A673 (cell line): ENCODE results near the gene KRT81.

Experiments used
- CTCF ChIP-seq: fragments of 300-800, 200-600 bp; sonication (generic); conservative IDR thresholded peaks from 2 replicates; pipeline ENCODE4 v1.5.1; 2017; ENCODE audit warnings: low read depth, mild to moderate bottlenecking, antibody characterized with exemption, low read length, moderate library complexity, mixed read lengths
- EZH2 ChIP-seq: fragments of 200-600 bp; sonication (generic); IDR thresholded peaks from 2 replicates; pipeline ENCODE4 v1.6.1; 2017; ENCODE audit warnings: borderline replicate concordance, low read depth, mild to moderate bottlenecking, mixed read lengths, antibody characterized with exemption, low read length; ENCODE audit not compliant: poor library complexity, severe bottlenecking

- TF ChIP-seq CTCF (no peak), EZH2 (no peak)
Measured at GRCh38 chr12:52279422-52280318, 11.7 kb downstream of the KRT81 start.
